ENCODE data around the gene CEMP1. TPM values are rescaled to one million over a fixed set of nuclear protein-coding genes. Genes with fewer than 3 reads are reported as not detected.

The CEMP1 gene
- total and polyA plus RNA-seq, 4 experiments from 2014 or later: 1.7 to 5.0 (median 2.4) TPM

DNA sequence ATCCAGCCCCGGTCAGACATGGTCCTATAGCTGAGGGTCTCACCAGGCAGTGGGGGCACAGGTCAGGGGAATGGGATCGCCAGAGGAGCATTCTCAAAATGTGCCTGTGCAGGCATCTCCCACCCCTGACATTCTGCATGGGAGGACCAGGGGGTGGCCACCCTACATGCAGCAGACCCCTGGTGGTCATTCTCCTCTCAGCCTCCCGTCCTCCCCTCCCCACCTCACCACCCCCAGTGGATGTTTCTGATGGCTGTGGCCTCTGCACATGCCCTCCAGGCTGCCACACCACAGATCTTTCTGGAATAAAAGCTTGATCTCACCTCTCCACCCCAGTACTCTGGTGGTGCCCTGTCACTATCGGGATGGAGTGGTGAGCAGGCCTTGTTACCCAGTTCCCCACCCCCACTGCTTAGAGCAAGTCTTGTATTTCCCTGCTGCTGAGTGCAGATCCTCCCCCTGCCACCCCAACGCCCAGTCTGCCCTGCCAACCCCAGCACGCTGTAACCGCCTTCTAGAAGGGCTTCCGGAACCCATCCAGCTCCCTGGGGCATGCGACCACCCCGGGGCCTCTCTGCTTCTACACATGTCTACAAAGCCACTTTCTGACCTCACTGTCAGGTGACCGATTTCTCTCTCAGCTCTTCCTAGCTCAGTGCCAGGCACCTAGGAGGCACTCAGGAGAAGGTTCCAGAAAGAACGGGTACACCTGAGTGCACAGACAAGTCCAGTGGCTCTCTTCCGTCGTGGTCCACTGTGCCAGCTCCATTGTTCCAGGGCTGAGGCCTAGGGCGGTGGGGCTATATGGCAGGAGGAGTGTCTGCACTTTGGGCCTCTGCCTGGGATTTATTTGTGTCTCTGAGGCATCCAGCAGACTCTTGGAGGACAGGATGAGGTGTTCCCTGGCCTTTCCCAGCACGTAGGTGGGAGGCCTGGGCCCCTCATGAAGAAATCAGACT lies 47.0 kb downstream of the CEMP1 start:
- H3K27ac ChIP-seq (ENCODE audit: low read depth, low read length): no peak overlapping the region
- H3K27ac Mint-ChIP-seq: peak overlapping the region in 2 of 7 donors; percentile 6 to 17
- peaks cover 9 to 19% (median 13%) of the 10 kb centered on the region in 4 donors for H3K4me1 Mint-ChIP-seq
- no peaks in the 10 kb centered on the region for H3K9me3 ChIP-seq (ENCODE audit: control insufficient read depth in 1 of 2, low read length in 2 of 2)
- no peak for DNase-seq
- H3K27me3 ChIP-seq (ENCODE audit: insufficient read depth, low read length): no peaks in the 10 kb centered on the region
- no peaks in the 10 kb centered on the region for H3K27me3 Mint-ChIP-seq
- ChIA-PET CTCF (ENCODE audit: partially characterized antibody) (interaction anchor here (0.8 to 1.1 kb wide), 2 partner anchors 10 to 289 kb away, joined by 3 to 4 read pairs; no protein-coding TSS in a partner anchor), POLR2A (ENCODE audit: partially characterized antibody) (interaction anchor here (1.7 kb wide), 1 partner anchor 10 kb away, joined by 6 read pairs; the partner anchor contains the start of gene TBC1D24)
- peak overlapping the region in 1 of 8 donors; percentile 20 for H3K4me3 Mint-ChIP-seq
- H3K4me1 ChIP-seq (ENCODE audit: insufficient read depth, low read length): peaks cover 14% of the 10 kb centered on the region
- peaks cover 0 to 1% of the 10 kb centered on the region in 2 donors for H3K36me3 Mint-ChIP-seq
- H3K36me3 ChIP-seq (ENCODE audit: insufficient read depth, low read length): no peaks in the 10 kb centered on the region
- H3K9me3 Mint-ChIP-seq: peaks cover 0 to 2% (median 0%) of the 10 kb centered on the region in 8 donors
- H3K4me3 ChIP-seq (ENCODE audit: low read length in 2 of 2): no peak overlapping the region
- intact Hi-C loops (cut with micrococcal nuclease): no loop called here

GRCh38 chr16:2482708-2483534 lies 48.3 kb downstream of the CEMP1 start:
- Mint-ChIP-seq H3K9me3 (peaks cover 0 to 2% (median 0%) of the 10 kb centered on the region in 8 donors), H3K36me3 (peaks cover 0 to 1% of the 10 kb centered on the region in 2 donors), H3K27me3 (no peaks in the 10 kb centered on the region), H3K4me3 (no peak overlapping the region), H3K27ac (peak overlapping the region in 3 of 7 donors; percentile 9 to 84 (median 60)), H3K4me1 (peaks cover 10 to 18% (median 14%) of the 10 kb centered on the region in 4 donors)
- Histone ChIP-seq H3K4me3 (ENCODE audit: low read length in 2 of 2) (no peak overlapping the region), H3K4me1 (ENCODE audit: insufficient read depth, low read length) (peaks cover 14% of the 10 kb centered on the region), H3K36me3 (ENCODE audit: insufficient read depth, low read length) (no peaks in the 10 kb centered on the region), H3K27me3 (ENCODE audit: insufficient read depth, low read length) (no peaks in the 10 kb centered on the region), H3K9me3 (ENCODE audit: control insufficient read depth in 1 of 2, low read length in 2 of 2) (no peaks in the 10 kb centered on the region), H3K27ac (ENCODE audit: low read depth, low read length) (no peak overlapping the region)
- DNase-seq: no peak
- POLR2A ChIA-PET (ENCODE audit: partially characterized antibody): interaction anchor here (1.2 to 1.7 kb wide), 2 partner anchors 9 to 31 kb away, joined by 3 to 6 read pairs; partner anchors contain the start of genes ATP6V0C and TBC1D24
- CTCF ChIA-PET (ENCODE audit: partially characterized antibody): no interaction called here
- intact Hi-C loops (cut with micrococcal nuclease): no loop called here

GRCh38 chr16:2482249-2482648 lies 49.0 kb downstream of the CEMP1 start:
- intact Hi-C loops (cut with micrococcal nuclease): no loop called here
- H3K27me3 ChIP-seq (ENCODE audit: insufficient read depth, low read length): no peaks in the 10 kb centered on the region
- H3K4me3 ChIP-seq (ENCODE audit: low read length in 2 of 2): no peak overlapping the region
- no peaks in the 10 kb centered on the region for H3K9me3 ChIP-seq (ENCODE audit: control insufficient read depth in 1 of 2, low read length in 2 of 2)
- POLR2A ChIA-PET (ENCODE audit: partially characterized antibody): interaction anchor here (1.2 kb wide), 1 partner anchor 32 kb away, joined by 3 read pairs; the partner anchor contains the start of gene ATP6V0C
- no peak overlapping the region for H3K27ac Mint-ChIP-seq
- peaks cover 9% of the 10 kb centered on the region for H3K4me1 ChIP-seq (ENCODE audit: insufficient read depth, low read length)
- H3K4me1 Mint-ChIP-seq: peaks cover 7 to 18% (median 9%) of the 10 kb centered on the region in 4 donors
- no peaks in the 10 kb centered on the region for H3K27me3 Mint-ChIP-seq
- no peaks in the 10 kb centered on the region for H3K36me3 ChIP-seq (ENCODE audit: insufficient read depth, low read length)
- no peak overlapping the region for H3K4me3 Mint-ChIP-seq
- CTCF ChIA-PET (ENCODE audit: partially characterized antibody): no interaction called here
- no peak overlapping the region for H3K27ac ChIP-seq (ENCODE audit: low read depth, low read length)
- peaks cover 0 to 1% of the 10 kb centered on the region in 2 donors for H3K36me3 Mint-ChIP-seq
- DNase-seq: peak in 1 of 5 donors; percentile 27
- H3K9me3 Mint-ChIP-seq: peaks cover 0 to 2% (median 0%) of the 10 kb centered on the region in 8 donors

DNA sequence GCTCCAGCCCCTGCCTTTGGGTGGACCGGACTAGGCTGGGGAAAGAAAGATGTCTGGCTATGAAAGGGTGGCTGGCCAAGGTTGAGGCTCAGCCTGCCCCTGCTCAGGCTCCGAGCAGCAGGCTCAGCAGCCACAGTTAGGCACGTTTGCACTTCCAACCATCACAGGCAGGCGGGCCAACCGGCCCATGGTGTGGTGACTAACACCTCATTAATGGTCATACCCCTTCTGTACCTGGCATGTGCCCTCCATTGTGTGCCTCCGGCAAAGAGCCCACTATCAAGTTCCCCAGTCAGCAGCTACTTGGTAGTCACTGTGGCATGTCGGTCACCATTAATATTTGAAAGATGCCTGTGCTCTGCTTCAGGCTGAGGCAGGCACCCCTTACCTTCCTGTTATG lies 49.5 kb downstream of the CEMP1 start:
- peaks cover 4 to 17% (median 7%) of the 10 kb centered on the region in 4 donors for H3K4me1 Mint-ChIP-seq
- H3K36me3 Mint-ChIP-seq: no peaks in the 10 kb centered on the region
- ChIA-PET CTCF (ENCODE audit: partially characterized antibody) (interaction anchor here (1.1 kb wide), 1 partner anchor 12 kb away, joined by 3 read pairs; no protein-coding TSS in a partner anchor), POLR2A (ENCODE audit: partially characterized antibody) (interaction anchor here (1.2 kb wide), 1 partner anchor 32 kb away, joined by 3 read pairs; the partner anchor contains the start of gene ATP6V0C)
- H3K27ac Mint-ChIP-seq: peak overlapping the region in 1 of 7 donors; percentile 48
- no peak overlapping the region for H3K27ac ChIP-seq (ENCODE audit: low read depth, low read length)
- H3K9me3 ChIP-seq (ENCODE audit: control insufficient read depth in 1 of 2, low read length in 2 of 2): no peaks in the 10 kb centered on the region
- H3K27me3 Mint-ChIP-seq: no peaks in the 10 kb centered on the region
- H3K9me3 Mint-ChIP-seq: peaks cover 0 to 2% (median 0%) of the 10 kb centered on the region in 8 donors
- H3K4me1 ChIP-seq (ENCODE audit: insufficient read depth, low read length): peaks cover 3% of the 10 kb centered on the region
- H3K36me3 ChIP-seq (ENCODE audit: insufficient read depth, low read length): no peaks in the 10 kb centered on the region
- H3K27me3 ChIP-seq (ENCODE audit: insufficient read depth, low read length): no peaks in the 10 kb centered on the region
- no peak for DNase-seq
- intact Hi-C loops (cut with micrococcal nuclease): no loop called here
- H3K4me3 ChIP-seq (ENCODE audit: low read length in 2 of 2): no peak overlapping the region
- H3K4me3 Mint-ChIP-seq: no peak overlapping the region

GRCh38 chr16:2480948-2481347 lies 50.3 kb downstream of the CEMP1 start:
- peaks cover 5 to 23% (median 9%) of the 10 kb centered on the region in 4 donors for H3K4me1 Mint-ChIP-seq
- H3K4me3 Mint-ChIP-seq: no peak overlapping the region
- Histone ChIP-seq H3K9me3 (ENCODE audit: control insufficient read depth in 1 of 2, low read length in 2 of 2) (no peaks in the 10 kb centered on the region), H3K36me3 (ENCODE audit: insufficient read depth, low read length) (no peaks in the 10 kb centered on the region), H3K27ac (ENCODE audit: low read depth, low read length) (no peak overlapping the region), H3K27me3 (ENCODE audit: insufficient read depth, low read length) (no peaks in the 10 kb centered on the region), H3K4me1 (ENCODE audit: insufficient read depth, low read length) (peaks cover 7% of the 10 kb centered on the region), H3K4me3 (ENCODE audit: low read length in 2 of 2) (no peak overlapping the region)
- DNase-seq: no peak
- H3K9me3 Mint-ChIP-seq: peaks cover 0 to 2% (median 0%) of the 10 kb centered on the region in 8 donors
- H3K27me3 Mint-ChIP-seq: no peaks in the 10 kb centered on the region
- ChIA-PET CTCF (ENCODE audit: partially characterized antibody) (interaction anchor here (1.1 kb wide), 1 partner anchor 11 kb away, joined by 3 read pairs; no protein-coding TSS in a partner anchor), POLR2A (ENCODE audit: partially characterized antibody) (no interaction called here)
- intact Hi-C loops (cut with micrococcal nuclease): no loop called here
- no peaks in the 10 kb centered on the region for H3K36me3 Mint-ChIP-seq
- H3K27ac Mint-ChIP-seq: no peak overlapping the region

Data from CD4-positive, alpha-beta memory T cell (primary cell).